K562 (cell line): ENCODE results near the gene AVPI1. TPM values are rescaled to one million over a fixed set of nuclear protein-coding genes. Genes with fewer than 3 reads are reported as not detected.

Source experiments
- CTCF ChIP-seq, 3 experiments: IDR thresholded peaks in 2 of 3; conservative IDR thresholded peaks in 1 of 3; 2 replicates each; pipeline ENCODE4 v1.5.1; 2011 to 2012; ENCODE audit warnings: low read length in 3 of 3, mild to moderate bottlenecking in 3 of 3, control low read depth in 2 of 3, improper control_type of control experiment in 1 of 3, inconsistent platforms in 1 of 3, low read depth in 1 of 3, mixed read lengths in 1 of 3, moderate library complexity in 1 of 3; ENCODE audit not compliant: insufficient read depth in 2 of 3
- FOXJ2 ChIP-seq: fragments of 200-800 bp; sonication (Bioruptor generic); IDR thresholded peaks from 2 replicates; pipeline ENCODE4 v1.6.1; 2016; ENCODE audit warnings: missing genetic modification characterization, missing compliant biosample characterization
- FOXO4 ChIP-seq: fragments of 450-650 bp; formaldehyde crosslinking; IDR thresholded peaks from 2 replicates; pipeline ENCODE4 v1.4.0; 2020; ENCODE audit warnings: mild to moderate bottlenecking, moderate library complexity
- FOXP1 ChIP-seq: sonication (generic); formaldehyde crosslinking; IDR thresholded peaks from 2 replicates; pipeline ENCODE4 v1.8.0; 2022; ENCODE audit warnings: mild to moderate bottlenecking, missing genetic modification reagents
- MXD1 ChIP-seq: fragments of 250-450 bp; sonication (Bioruptor Pico); IDR thresholded peaks from 2 replicates; pipeline ENCODE4 v1.8.0; 2021; ENCODE audit warnings: borderline replicate concordance, mild to moderate bottlenecking, moderate library complexity; ENCODE audit not compliant: poor library complexity, severe bottlenecking
- POLR2AphosphoS5 ChIP-seq: IDR thresholded peaks from 2 replicates; pipeline ENCODE4 v1.6.1; 2011; ENCODE audit warnings: mild to moderate bottlenecking, low read depth, low read length, moderate library complexity; ENCODE audit not compliant: control insufficient read depth, insufficient read depth
- RBM17 ChIP-seq: fragments of 200-400 bp; formaldehyde crosslinking; IDR thresholded peaks from 2 replicates; pipeline ENCODE4 v1.6.1; 2017; ENCODE audit warnings: low read depth, mild to moderate bottlenecking, low read length, borderline replicate concordance
- REST ChIP-seq, 2 experiments: fragments of 450-650 bp; formaldehyde crosslinking in 1 of 2; IDR thresholded peaks; 2 replicates each; pipeline versions ENCODE4 v1.4.0 to v1.6.1; 2014 to 2020; ENCODE audit warnings: mild to moderate bottlenecking in 2 of 2, borderline replicate concordance in 1 of 2, low read depth in 1 of 2
- STAG1 ChIP-seq: sonication (generic); formaldehyde crosslinking; IDR thresholded peaks from 2 replicates; pipeline ENCODE4 v1.5.0; 2020; ENCODE audit warnings: missing genetic modification reagents, borderline replicate concordance
- ZFP30 ChIP-seq: fragments of 250-450 bp; sonication (Bioruptor Pico); IDR thresholded peaks from 2 replicates; pipeline ENCODE4 v1.8.0; 2022; ENCODE audit warnings: moderate library complexity, mild to moderate bottlenecking, inconsistent platforms, borderline replicate concordance
- ZNF830 ChIP-seq: fragments of 250-450 bp; sonication (Bioruptor Pico); IDR thresholded peaks from 2 replicates; pipeline ENCODE4 v1.5.0; 2021; ENCODE audit warnings: mild to moderate bottlenecking
- polyA plus RNA-seq, 8 experiments: library from polyadenylated mRNA; depleted of rRNA in 4 of 8; stranded (reverse) in 5 of 8; unstranded in 3 of 8; fragments of >200 nt; fragmentation: Nextera tagmentation in 2 of 8; fragmentation: Illumina TruSeq in 1 of 8; extraction: Ambion mirVana in 2 of 8; extraction: Trizol in 1 of 8; gene quantifications; 2 replicates each; pipeline versions ENCODE4 v1.2.1 to v1.2.3, GENCODE V29; 2011 to 2014; ENCODE audit warnings: inconsistent platforms in 1 of 8, missing spikeins in 1 of 8
- total RNA-seq, 7 experiments: library from RNA; depleted of rRNA in 6 of 7; stranded (reverse); fragments of >200 nt in 6 of 7; fragmentation: Illumina TruSeq in 2 of 7; extraction: Trizol in 2 of 7; gene quantifications; 2 replicates each; pipeline versions ENCODE4 v1.2.1 to v1.2.3, GENCODE V29; 2011 to 2021; ENCODE audit warnings: low replicate concordance in 1 of 7

Gene AVPI1
- total and polyA plus RNA-seq, 9 of the 15 experiments (the other 6 are each of a cell fraction or from before 2014, with no cell fraction given), result 0.90 to 10.4 (median 7.4) TPM

- peak; percentile 70 to 77 (median 70) for TF ChIP-seq CTCF (IDR thresholded peaks at IDR 0.05 in 2 of 3, conservative IDR thresholded peaks at IDR 0.05 in 1 of 3; ENCODE audit: insufficient read depth in 2 of 3, low read depth in 1 of 3, low read length in 3 of 3)
- TF ChIP-seq REST (IDR thresholded peaks at IDR 0.05; ENCODE audit: borderline replicate concordance), result peak; percentile 48; the same call in 1 of the 2 replicates
- no peak for TF ChIP-seq REST (CRISPR knock-in tag; IDR thresholded peaks at IDR 0.05; ENCODE audit: low read depth)
- TF ChIP-seq MXD1 (CRISPR knock-in tag), result no peak
- no peak for TF ChIP-seq RBM17
- TF ChIP-seq STAG1 (CRISPR knock-in tag), result no peak; the same call in 1 of the 2 replicates
- TF ChIP-seq FOXJ2, result no peak
- no peak for TF ChIP-seq ZNF830
- no peak for TF ChIP-seq FOXO4 (CRISPR knock-in tag)
- TF ChIP-seq POLR2AphosphoS5, result peak; percentile 36; the same call in 1 of the 2 replicates
- TF ChIP-seq FOXP1 (CRISPR knock-in tag), result no peak
- no peak for TF ChIP-seq ZFP30 (CRISPR knock-in tag)
Observed at GRCh38 chr10:97676770-97677581, 10.1 kb downstream of the AVPI1 start (continued).
